Gastroesophageal sphincter (tissue), 4 donors: ENCODE measurements around the gene LIX1. TPM values are rescaled to one million over a fixed set of nuclear protein-coding genes. Genes with fewer than 3 reads are reported as not detected.
"Not testable (repeated sequence)": the region's sequence is repeated elsewhere in the genome, so short reads cannot be mapped to it uniquely, and the experiment has no call there.

Experiments
- ATAC-seq: fragments of 150-250 bp; one replicate; pipeline ENCODE4 v1.9.1; 2016; ENCODE audit warnings: mild to moderate bottlenecking, moderate library complexity
- H3K27ac ChIP-seq, 4 donors: fragments of 200-600 bp; sonication (generic) in 3 of 4; 1 replicate in 3 of 4; 2 replicates in 1 of 4; pipeline ENCODE4 v1.5.1; 2016 to 2019
- H3K27me3 ChIP-seq: fragments of 200-600 bp; sonication (generic); one replicate; pipeline ENCODE4 v1.5.1; 2019
- H3K36me3 ChIP-seq, 2 donors: fragments of 200-600 bp; sonication (generic); one replicate each; pipeline ENCODE4 v1.5.1; 2019; ENCODE audit warnings: control low read depth in 1 of 2
- H3K4me1 ChIP-seq, 3 donors: fragments of 200-600 bp; sonication (generic); 1 replicate in 2 of 3; 2 replicates in 1 of 3; pipeline ENCODE4 v1.5.1; 2016 to 2019; ENCODE audit warnings: control low read depth in 2 of 3
- H3K4me3 ChIP-seq, 2 donors: fragments of 200-600 bp; sonication (generic); one replicate each; pipeline ENCODE4 v1.5.1; 2019; ENCODE audit warnings: mild to moderate bottlenecking in 1 of 2, moderate library complexity in 1 of 2
- H3K9me3 ChIP-seq, 3 donors: fragments of 200-600 bp; sonication (generic); one replicate each; pipeline ENCODE4 v1.5.1; 2017 to 2019; ENCODE audit warnings: control low read depth in 2 of 3
- CTCF ChIP-seq, 4 experiments: fragments of 200-600 bp in 2 of 4; fragments of 450-650 bp in 2 of 4; sonication (generic) in 1 of 4; IDR thresholded peaks; one replicate each; pipeline ENCODE4 v1.5.1; 2017 to 2019; ENCODE audit warnings: antibody characterized with exemption in 4 of 4, mild to moderate bottlenecking in 2 of 4, moderate library complexity in 2 of 4
- EP300 ChIP-seq: sonication (generic); formaldehyde crosslinking; IDR thresholded peaks from one replicate; pipeline ENCODE4 v1.6.1; 2017; ENCODE audit warnings: antibody characterized with exemption, mild to moderate bottlenecking
- POLR2A ChIP-seq, 2 donors: fragments of 450-650 bp; IDR thresholded peaks; one replicate each; pipeline ENCODE4 v1.6.1; 2017; ENCODE audit warnings: antibody characterized with exemption in 2 of 2, mild to moderate bottlenecking in 2 of 2, moderate library complexity in 1 of 2
- POLR2AphosphoS5 ChIP-seq: sonication (generic); formaldehyde crosslinking; IDR thresholded peaks from one replicate; pipeline ENCODE4 v1.6.1; 2017; ENCODE audit warnings: antibody characterized with exemption
- WGBS, 2 donors: methylation state at CpG; one replicate each; pipeline ENCODE4 v1.1.5; 2018; ENCODE audit warnings: low coverage in 1 of 2; 5-methylcytosine and 5-hydroxymethylcytosine counted together
- total RNA-seq, 4 donors: library from RNA; depleted of rRNA; stranded (reverse); fragments of >200 nt; gene quantifications; one replicate each; pipeline ENCODE4 v1.1.0, GENCODE V29; 2016

The LIX1 gene
- total RNA-seq, 4 donors from 2014 or later: 0.08 to 1.1 (median 0.67) TPM; not detected in 1

- Histone ChIP-seq H3K4me3 (peak overlapping the region; percentile 66 to 82), H3K27me3 (no peaks in the 10 kb centered on the region), H3K27ac (peak overlapping the region; percentile 86 to 91 (median 88)), H3K36me3 (peaks cover 8 to 21% of the 10 kb centered on the region in 2 donors), H3K4me1 (peaks cover 7 to 30% (median 15%) of the 10 kb centered on the region in 3 donors), H3K9me3 (no peaks in the 10 kb centered on the region)
- ATAC-seq: no peak
- 0% methylated on average over 2 to 11 of the region's 12 CpGs for WGBS, 2 donors
- TF ChIP-seq POLR2AphosphoS5: no peak
- no peak for TF ChIP-seq EP300
- no peak for TF ChIP-seq CTCF (IDR thresholded peaks at IDR 0.05)
- TF ChIP-seq POLR2A (IDR thresholded peaks at IDR 0.05): no peak
These were observed 40.2 kb upstream of the LIX1 start for GRCh38 chr5:97182571-97183099.

GRCh38 chr5:97181856-97182545 is 39.6 kb upstream of the LIX1 start:
- Histone ChIP-seq H3K9me3 (no peaks in the 10 kb centered on the region), H3K27ac (peak overlapping the region in 2 of 4 donors; percentile 86 to 87)

GRCh38 chr5:97179457-97179856 is 37.0 kb upstream of the LIX1 start:
- not testable (repeated sequence) for H3K27me3 ChIP-seq, H3K27ac ChIP-seq, H3K4me3 ChIP-seq, ATAC-seq, H3K9me3 ChIP-seq
- 44 to 100% methylated on average over 2 to 3 of the region's 3 CpGs for WGBS, 2 donors
- Histone ChIP-seq H3K36me3 (peaks cover 9 to 53% of the 10 kb centered on the region in 2 donors), H3K4me1 (peaks cover 7 to 30% (median 15%) of the 10 kb centered on the region in 3 donors)

More at GRCh38 chr5:97181856-97182545, 39.6 kb upstream of the LIX1 start:
- Histone ChIP-seq H3K27me3 (no peaks in the 10 kb centered on the region), H3K4me1 (peaks cover 7 to 30% (median 15%) of the 10 kb centered on the region in 3 donors), H3K4me3 (peak overlapping the region; percentile 66 to 82), H3K36me3 (peaks cover 9 to 27% of the 10 kb centered on the region in 2 donors)
- no peak for TF ChIP-seq CTCF (IDR thresholded peaks at IDR 0.05)
- TF ChIP-seq POLR2A (IDR thresholded peaks at IDR 0.05): no peak
- TF ChIP-seq EP300: no peak
- no peak for TF ChIP-seq POLR2AphosphoS5
- ATAC-seq: no peak
- WGBS, 2 donors: 78 to 84% methylated on average over 4 of the region's 4 CpGs

- ATAC-seq: no peak
- TF ChIP-seq POLR2AphosphoS5 (no peak), EP300 (no peak), POLR2A (IDR thresholded peaks at IDR 0.05) (no peak), CTCF (IDR thresholded peaks at IDR 0.05) (no peak)
- no peaks in the 10 kb centered on the region for H3K4me1 ChIP-seq
- no peaks in the 10 kb centered on the region for H3K27me3 ChIP-seq
- peaks cover 3 to 100% of the 10 kb centered on the region in 2 donors for H3K36me3 ChIP-seq
- no peak overlapping the region for H3K4me3 ChIP-seq
- H3K27ac ChIP-seq: no peak overlapping the region
- no peaks in the 10 kb centered on the region for H3K9me3 ChIP-seq
These were observed 29.8 kb upstream of the LIX1 start for GRCh38 chr5:97172227-97172626.

GRCh38 chr5:97171703-97172102 is 29.3 kb upstream of the LIX1 start:
- H3K36me3 ChIP-seq: peaks cover 3 to 100% of the 10 kb centered on the region in 2 donors
- H3K9me3 ChIP-seq: no peaks in the 10 kb centered on the region
- H3K4me3 ChIP-seq: no peak overlapping the region
- TF ChIP-seq POLR2A (IDR thresholded peaks at IDR 0.05): no peak
- TF ChIP-seq CTCF (IDR thresholded peaks at IDR 0.05): no peak
- no peak for TF ChIP-seq EP300
- no peak for TF ChIP-seq POLR2AphosphoS5
- WGBS, 2 donors: 64 to 67% methylated on average over 3 of the region's 3 CpGs
- no peak for ATAC-seq
- no peak overlapping the region for H3K27ac ChIP-seq
- no peaks in the 10 kb centered on the region for H3K4me1 ChIP-seq
- no peaks in the 10 kb centered on the region for H3K27me3 ChIP-seq
